Muscle layer of duodenum (tissue), 2 donors: Measurements from ENCODE around the gene EFCAB14.
"Not testable (repeated sequence)": the region's sequence is repeated elsewhere in the genome, so short reads cannot be mapped to it uniquely, and the experiment has no call there.

Source experiments
- H3K27ac ChIP-seq: one replicate; pipeline ENCODE4 v1.7.0; 2013; ENCODE audit warnings: mild to moderate bottlenecking, low read length
- H3K27me3 ChIP-seq: one replicate; pipeline ENCODE4 v1.7.0; 2013; ENCODE audit warnings: low read depth, mild to moderate bottlenecking, control low read depth, low read length
- H3K36me3 ChIP-seq, 2 donors: one replicate each; pipeline ENCODE4 v1.7.0; 2013; ENCODE audit warnings: low read length in 2 of 2, control low read depth in 1 of 2, mild to moderate bottlenecking in 1 of 2; ENCODE audit not compliant: insufficient read depth in 2 of 2, control insufficient read depth in 1 of 2
- H3K4me1 ChIP-seq, 2 donors: one replicate each; pipeline ENCODE4 v1.7.0; 2013; ENCODE audit warnings: low read length in 2 of 2, mild to moderate bottlenecking in 2 of 2, control low read depth in 1 of 2, moderate library complexity in 1 of 2; ENCODE audit not compliant: insufficient read depth in 2 of 2, control insufficient read depth in 1 of 2
- H3K4me3 ChIP-seq, 2 donors: one replicate each; pipeline ENCODE4 v1.7.0; 2013; ENCODE audit warnings: low read length in 2 of 2, low read depth in 1 of 2, mild to moderate bottlenecking in 1 of 2
- H3K9me3 ChIP-seq, 2 donors: one replicate each; pipeline ENCODE4 v1.7.0; 2013; ENCODE audit warnings: low read length in 2 of 2, control low read depth in 1 of 2, mild to moderate bottlenecking in 1 of 2; ENCODE audit not compliant: control insufficient read depth in 1 of 2
- donor health status: healthy.

EFCAB14 gene

GRCh38 chr1:46718727-46719622, at the start of gene EFCAB14:
EFCAB14 (minus strand) TSS chr1:46719114; CDS start chr1:46718087, 1,027 bp downstream.
- H3K27ac ChIP-seq = peak within 1 kb of the TSS; percentile 82
- H3K27me3 ChIP-seq = no peaks in the 10 kb centered on the region
- peak within 1 kb of the TSS; percentile 89 to 93 for H3K4me3 ChIP-seq
- H3K9me3 ChIP-seq = no peaks in the 10 kb centered on the region
- H3K36me3 ChIP-seq = peaks cover 8 to 9% of the 10 kb centered on the region in 2 donors
- peaks cover 19 to 28% of the 10 kb centered on the region in 2 donors for H3K4me1 ChIP-seq

DNA sequence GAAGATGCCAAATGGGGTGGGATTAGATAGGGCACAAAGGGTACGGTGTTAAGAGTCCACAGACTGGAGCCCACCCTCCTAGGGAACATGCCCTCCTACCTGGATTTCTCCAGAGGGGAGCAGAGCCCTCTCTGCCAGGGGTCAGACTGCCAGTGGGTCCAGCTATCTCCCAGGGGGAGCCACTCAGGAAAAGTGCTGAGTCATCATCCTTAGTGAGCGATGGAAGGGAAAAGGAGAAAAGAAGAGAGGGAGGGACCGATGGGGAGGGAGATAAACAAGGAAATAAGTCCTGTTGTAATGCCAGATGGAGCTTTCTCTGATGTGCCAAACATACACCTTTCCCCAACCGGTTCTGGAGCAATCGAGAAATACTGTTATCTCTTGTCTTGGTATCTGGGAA, 49.5 kb upstream of the EFCAB14 start:
- peaks cover 19 to 31% of the 10 kb centered on the region in 2 donors for H3K9me3 ChIP-seq
- no peak overlapping the region for H3K4me3 ChIP-seq
- no peak overlapping the region for H3K27ac ChIP-seq
- no peaks in the 10 kb centered on the region for H3K36me3 ChIP-seq
- no peaks in the 10 kb centered on the region for H3K27me3 ChIP-seq
- no peaks in the 10 kb centered on the region for H3K4me1 ChIP-seq

- H3K27ac ChIP-seq = no peak overlapping the region
- peaks cover 19 to 31% of the 10 kb centered on the region in 2 donors for H3K9me3 ChIP-seq
- no peaks in the 10 kb centered on the region for H3K4me1 ChIP-seq
- no peaks in the 10 kb centered on the region for H3K27me3 ChIP-seq
- H3K4me3 ChIP-seq = no peak overlapping the region
- no peaks in the 10 kb centered on the region for H3K36me3 ChIP-seq
Observed at GRCh38 chr1:46767649-46768282, 48.9 kb upstream of the EFCAB14 start.

DNA sequence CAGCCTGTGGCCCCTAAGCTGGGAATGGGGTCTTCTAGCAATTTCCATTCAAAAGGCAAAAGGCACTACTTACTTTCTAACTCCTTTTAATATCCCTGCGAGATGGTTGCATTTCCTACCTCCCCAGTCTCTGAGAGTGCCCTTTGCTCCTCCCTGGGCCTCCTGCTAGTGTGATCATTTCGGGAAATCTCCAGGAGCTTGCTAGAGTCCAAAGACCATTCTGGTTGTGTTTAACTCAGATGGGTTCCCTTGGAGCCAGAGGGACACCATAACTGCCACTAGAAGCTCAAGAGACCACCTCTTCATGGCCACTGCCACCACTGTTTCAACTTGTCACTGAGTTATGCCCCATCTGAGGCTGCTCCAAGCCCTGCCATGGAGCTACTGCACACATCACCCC, 45.5 kb upstream of the EFCAB14 start:
- Histone ChIP-seq H3K27ac (no peak overlapping the region), H3K9me3 (peaks cover 3 to 4% of the 10 kb centered on the region in 2 donors), H3K4me3 (no peak overlapping the region), H3K36me3 (no peaks in the 10 kb centered on the region), H3K4me1 (no peaks in the 10 kb centered on the region), H3K27me3 (no peaks in the 10 kb centered on the region)

GRCh38 chr1:46761740-46762139, 42.8 kb upstream of the EFCAB14 start:
- no peaks in the 10 kb centered on the region for H3K27me3 ChIP-seq
- H3K27ac ChIP-seq = no peak overlapping the region
- no peaks in the 10 kb centered on the region for H3K9me3 ChIP-seq
- H3K36me3 ChIP-seq = no peaks in the 10 kb centered on the region
- H3K4me3 ChIP-seq = no peak overlapping the region
- H3K4me1 ChIP-seq = no peaks in the 10 kb centered on the region

DNA sequence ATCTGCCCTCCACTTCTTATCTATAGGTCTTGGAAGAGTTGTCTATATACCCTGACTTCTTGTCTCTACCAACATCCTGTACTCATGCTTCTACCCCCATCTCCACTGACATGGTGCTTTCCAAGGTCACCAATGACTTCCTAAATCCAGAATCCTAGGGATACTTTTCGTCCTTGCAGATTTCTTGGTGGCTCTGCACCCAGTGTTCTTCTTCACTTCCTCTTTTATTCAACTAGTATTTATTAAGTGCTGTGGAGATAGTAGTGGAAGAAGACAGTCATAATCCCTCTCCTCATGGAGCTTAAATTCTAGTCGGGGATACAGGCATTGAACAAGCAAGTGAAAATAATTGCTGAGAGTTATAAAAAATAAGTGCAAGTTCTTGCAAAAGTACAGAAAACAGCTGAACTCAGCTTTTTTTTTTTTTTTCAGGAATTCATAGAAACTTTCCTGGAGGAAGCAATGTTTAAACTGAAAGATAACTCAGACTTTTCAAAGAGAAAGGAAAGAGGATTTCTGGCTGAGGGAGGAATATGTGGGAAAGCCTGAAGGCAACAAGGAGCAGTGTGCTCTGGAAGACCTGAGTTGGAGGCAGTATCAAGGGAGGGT, 41.7 kb upstream of the EFCAB14 start:
- Histone ChIP-seq H3K4me3 (no peak overlapping the region), H3K27me3 (no peaks in the 10 kb centered on the region), H3K4me1 (no peaks in the 10 kb centered on the region), H3K36me3 (no peaks in the 10 kb centered on the region), H3K27ac (no peak overlapping the region), H3K9me3 (no peaks in the 10 kb centered on the region)

DNA sequence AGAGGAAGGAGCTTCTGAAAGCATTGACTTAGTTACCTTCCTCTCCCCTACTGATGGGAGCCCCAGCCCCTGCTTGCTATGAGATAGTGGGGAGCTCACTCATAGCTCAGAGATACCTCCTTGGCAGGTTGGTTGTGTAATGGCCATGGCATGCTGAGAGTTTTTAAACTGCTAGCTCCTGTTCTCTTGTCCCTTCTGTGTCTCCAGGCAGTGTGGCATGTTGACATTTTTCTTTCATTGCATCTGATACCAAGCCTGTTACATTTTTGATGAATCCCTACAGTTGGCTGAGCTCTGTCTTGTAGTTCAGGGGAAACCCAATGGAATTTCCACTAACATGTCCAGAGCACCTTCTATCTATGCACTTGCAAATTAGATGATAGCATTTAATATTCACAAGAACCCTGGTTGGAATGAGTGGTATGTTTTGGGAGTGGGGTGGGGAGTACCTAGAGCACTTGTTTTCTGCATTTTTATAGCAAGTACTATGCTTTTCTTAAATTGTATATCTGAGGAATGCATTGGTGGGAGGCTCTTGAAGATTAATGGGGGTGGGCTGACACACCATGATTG, 39.1 kb upstream of the EFCAB14 start:
- H3K4me3 ChIP-seq = no peak overlapping the region
- no peaks in the 10 kb centered on the region for H3K4me1 ChIP-seq
- H3K27ac ChIP-seq = no peak overlapping the region
- H3K27me3 ChIP-seq = no peaks in the 10 kb centered on the region
- H3K36me3 ChIP-seq = no peaks in the 10 kb centered on the region
- no peaks in the 10 kb centered on the region for H3K9me3 ChIP-seq

GRCh38 chr1:46757247-46757955, 38.5 kb upstream of the EFCAB14 start:
- H3K4me3 ChIP-seq = no peak overlapping the region
- no peaks in the 10 kb centered on the region for H3K27me3 ChIP-seq
- H3K4me1 ChIP-seq = no peaks in the 10 kb centered on the region
- no peaks in the 10 kb centered on the region for H3K36me3 ChIP-seq
- H3K27ac ChIP-seq = no peak overlapping the region
- no peaks in the 10 kb centered on the region for H3K9me3 ChIP-seq

DNA sequence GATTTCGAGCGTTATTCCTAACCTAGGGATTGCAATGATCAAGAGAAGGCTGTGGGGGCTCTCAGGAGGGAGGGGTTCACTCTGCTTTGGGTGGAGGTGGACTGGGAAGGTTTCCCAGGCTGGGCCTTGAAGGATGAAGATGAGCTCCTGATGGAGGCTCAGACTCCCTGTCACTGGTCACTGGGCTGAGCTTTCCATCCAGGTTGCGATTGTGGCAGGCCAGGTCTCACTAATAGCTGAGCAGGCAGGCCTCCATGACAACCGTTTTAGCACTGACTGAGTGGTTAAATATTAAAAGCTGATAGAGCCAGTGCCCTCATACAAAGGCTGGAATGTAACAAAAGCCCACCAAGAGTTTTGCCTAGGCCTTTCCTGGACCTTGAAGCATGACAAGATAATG, 36.2 kb upstream of the EFCAB14 start:
- Histone ChIP-seq H3K27me3 (no peaks in the 10 kb centered on the region), H3K27ac (peak overlapping the region; percentile 33), H3K36me3 (no peaks in the 10 kb centered on the region), H3K4me1 (no peaks in the 10 kb centered on the region), H3K4me3 (no peak overlapping the region), H3K9me3 (no peaks in the 10 kb centered on the region)

DNA sequence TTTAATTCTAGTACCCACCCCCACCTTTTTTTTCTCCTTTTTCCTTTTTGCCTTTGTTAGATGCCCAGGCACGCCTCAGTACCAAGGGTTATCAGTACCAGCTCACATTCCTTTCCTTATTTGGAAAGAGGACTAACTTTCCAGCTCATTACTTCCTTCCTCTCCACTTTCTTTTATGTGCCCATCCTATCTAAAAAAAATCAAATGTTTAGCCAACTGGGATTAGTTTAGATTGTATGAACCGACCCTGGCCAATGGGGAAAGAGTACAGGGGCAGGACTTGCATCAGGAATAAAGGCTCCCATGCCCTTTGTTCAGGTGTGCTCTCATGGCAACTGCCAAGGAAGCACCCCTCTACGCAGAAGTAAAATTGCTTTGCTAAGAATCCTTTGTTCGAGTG, 35.8 kb upstream of the EFCAB14 start:
- H3K36me3 ChIP-seq, H3K27me3 ChIP-seq, H3K4me3 ChIP-seq, H3K4me1 ChIP-seq, H3K9me3 ChIP-seq: not testable (repeated sequence)
- peak overlapping the region; percentile 33 for H3K27ac ChIP-seq

GRCh38 chr1:46753985-46754384, 35.1 kb upstream of the EFCAB14 start:
- Histone ChIP-seq H3K4me1 (no peaks in the 10 kb centered on the region), H3K4me3 (no peak overlapping the region), H3K27ac (no peak overlapping the region), H3K27me3 (no peaks in the 10 kb centered on the region), H3K9me3 (no peaks in the 10 kb centered on the region), H3K36me3 (no peaks in the 10 kb centered on the region)
